H1 (cell line): ENCODE data around the gene MAP7. TPM values are rescaled to one million over a fixed set of nuclear protein-coding genes. Genes with fewer than 3 reads are reported as not detected.

Experiments
- CTCF ChIA-PET: fragments of 300-600 bp; sonication (Branson Sonifier 250); formaldehyde crosslinking; loops from one replicate; lab custom pipeline; 2021; ENCODE audit not compliant: partially characterized antibody; lab: Charles Lee
- POLR2A ChIA-PET: fragments of 300-600 bp; sonication (Branson Sonifier 250); formaldehyde crosslinking; loops from one replicate; lab custom pipeline; 2021; ENCODE audit warnings: inconsistent platforms; ENCODE audit not compliant: partially characterized antibody; lab: Charles Lee
- DNase-seq, 2 experiments: peaks; one replicate each; pipeline versions ENCODE4 v3.0.0 to v3.0.0-alpha.2; 2010 to 2022; ENCODE audit warnings: low spot score in 2 of 2, low read depth in 1 of 2, mixed read lengths in 1 of 2
- FAIRE-seq: peaks from 2 replicates; lab custom pipeline; 2011; peaks lifted over from hg19 to GRCh38; lab: Jason Lieb, UNC
- H2AFZ ChIP-seq: 2 replicates; pipeline ENCODE4 v1.8.1; 2012; ENCODE audit warnings: low read length, inconsistent platforms
- H2AK5ac ChIP-seq: 2 replicates; pipeline ENCODE4 v1.6.1; 2013; ENCODE audit warnings: low read depth, low read length
- H2BK120ac ChIP-seq: replicated peaks from 2 replicates; pipeline ENCODE3; 2013; ENCODE audit warnings: low read depth, low read length, inconsistent platforms
- H2BK12ac ChIP-seq: 2 replicates; pipeline ENCODE4 v1.6.1; 2013; ENCODE audit warnings: low read depth, low read length
- H2BK15ac ChIP-seq: 2 replicates; pipeline ENCODE4 v1.6.1; 2013; ENCODE audit warnings: low read length
- H2BK20ac ChIP-seq: 2 replicates; pipeline ENCODE4 v1.6.1; 2013; ENCODE audit warnings: low read length
- H2BK5ac ChIP-seq: 2 replicates; pipeline ENCODE4 v1.6.1; 2013; ENCODE audit warnings: low read depth, low read length
- H3K14ac ChIP-seq: 2 replicates; pipeline ENCODE4 v1.6.1; 2013; ENCODE audit warnings: inconsistent platforms; ENCODE audit not compliant: insufficient read length
- H3K18ac ChIP-seq: 2 replicates; pipeline ENCODE4 v1.6.1; 2013; ENCODE audit warnings: low read length; ENCODE audit errors: extremely low read depth
- H3K23ac ChIP-seq: 2 replicates; pipeline ENCODE4 v1.6.1; 2013; ENCODE audit warnings: inconsistent platforms; ENCODE audit not compliant: insufficient read length
- H3K23me2 ChIP-seq: 2 replicates; pipeline ENCODE4 v1.6.1; 2013; ENCODE audit warnings: low read depth, low read length
- H3K27ac ChIP-seq: 2 replicates; pipeline ENCODE4 v1.6.1; 2011; ENCODE audit warnings: low read depth, low read length, inconsistent platforms
- H3K27me3 ChIP-seq, 4 experiments: replicated peaks in 1 of 4; 1 replicate in 1 of 4; 2 replicates in 3 of 4; pipeline versions ENCODE4 v1.6.1 to v1.8.1; 2011 to 2013; ENCODE audit warnings: low read length in 3 of 4, mild to moderate bottlenecking in 3 of 4, inconsistent platforms in 2 of 4, mixed read lengths in 2 of 4, moderate library complexity in 1 of 4; ENCODE audit not compliant: control insufficient read depth in 3 of 4, insufficient read depth in 3 of 4; ENCODE audit errors: extremely low read depth in 1 of 4
- H3K36me3 ChIP-seq, 4 experiments: 2 replicates each; pipeline versions ENCODE4 v1.6.1 to v1.8.1; 2011 to 2013; ENCODE audit warnings: mild to moderate bottlenecking in 4 of 4, low read length in 3 of 4, moderate library complexity in 2 of 4, control low read depth in 1 of 4, inconsistent platforms in 1 of 4; ENCODE audit not compliant: insufficient read depth in 4 of 4, control insufficient read depth in 2 of 4
- H3K4ac ChIP-seq: replicated peaks from 2 replicates; pipeline ENCODE3; 2013; ENCODE audit warnings: low read length, low read depth, mixed read lengths, inconsistent platforms; ENCODE audit not compliant: insufficient read length
- H3K4me1 ChIP-seq, 4 experiments: replicated peaks in 1 of 4; 1 replicate in 1 of 4; 2 replicates in 3 of 4; pipeline versions ENCODE4 v1.6.1 to v1.8.1; 2011 to 2013; ENCODE audit warnings: low read length in 3 of 4, inconsistent platforms in 2 of 4, mixed read lengths in 1 of 4; ENCODE audit not compliant: insufficient read depth in 4 of 4, control insufficient read depth in 3 of 4
- H3K4me2 ChIP-seq, 2 experiments: 2 replicates each; pipeline versions ENCODE4 v1.6.1 to v1.8.1; 2011 to 2013; ENCODE audit warnings: low read depth in 2 of 2, low read length in 2 of 2, control low read depth in 1 of 2, inconsistent platforms in 1 of 2, mild to moderate bottlenecking in 1 of 2; ENCODE audit not compliant: insufficient read depth in 1 of 2
- H3K4me3 ChIP-seq, 4 experiments: fragments of 200-600, 300-600 bp in 1 of 4; sonication (generic), shearing (Covaris generic), sonication (Bioruptor Twin) in 1 of 4; 2 replicates each; pipeline versions ENCODE4 v1.5.1 to v1.8.1; 2011 to 2016; ENCODE audit warnings: low read length in 4 of 4, low read depth in 3 of 4, control low read depth in 2 of 4, inconsistent platforms in 2 of 4, mild to moderate bottlenecking in 2 of 4, mixed read lengths in 1 of 4, moderate library complexity in 1 of 4; ENCODE audit not compliant: insufficient read depth in 2 of 4; ENCODE audit errors: extremely low read depth in 1 of 4
- H3K56ac ChIP-seq: replicated peaks from 2 replicates; pipeline ENCODE3; 2013; ENCODE audit warnings: low read depth, mild to moderate bottlenecking, mixed read lengths, low read length, inconsistent platforms; ENCODE audit not compliant: insufficient read length
- H3K79me1 ChIP-seq: 2 replicates; pipeline ENCODE4 v1.6.1; 2013; ENCODE audit warnings: low read depth, low read length, control low read depth
- H3K79me2 ChIP-seq, 2 experiments: 2 replicates each; pipeline versions ENCODE4 v1.6.1 to v1.8.1; 2012 to 2013; ENCODE audit warnings: low read length in 2 of 2, mild to moderate bottlenecking in 2 of 2, inconsistent platforms in 1 of 2; ENCODE audit not compliant: insufficient read depth in 2 of 2, control insufficient read depth in 1 of 2
- H3K9ac ChIP-seq, 4 experiments: replicated peaks in 1 of 4; 1 replicate in 1 of 4; 2 replicates in 3 of 4; pipeline versions ENCODE4 v1.6.1 to v1.8.1; 2011 to 2013; ENCODE audit warnings: low read depth in 3 of 4, low read length in 3 of 4, control low read depth in 2 of 4, mild to moderate bottlenecking in 2 of 4, moderate library complexity in 2 of 4, inconsistent platforms in 1 of 4; ENCODE audit errors: extremely low read depth in 1 of 4
- H3K9me3 ChIP-seq, 2 experiments: 2 replicates each; pipeline versions ENCODE4 v1.6.1 to v1.8.1; 2012 to 2013; ENCODE audit warnings: mild to moderate bottlenecking in 2 of 2, moderate library complexity in 2 of 2, control low read depth in 1 of 2, inconsistent platforms in 1 of 2, low read depth in 1 of 2, low read length in 1 of 2, mixed read lengths in 1 of 2; ENCODE audit not compliant: insufficient read depth in 2 of 2
- H4K20me1 ChIP-seq, 2 experiments: replicated peaks in 1 of 2; 2 replicates each; pipeline versions ENCODE3 to v1.8.1; 2011 to 2013; ENCODE audit warnings: inconsistent platforms in 2 of 2, low read length in 2 of 2, mild to moderate bottlenecking in 1 of 2; ENCODE audit not compliant: insufficient read depth in 2 of 2, control insufficient read depth in 1 of 2
- H4K5ac ChIP-seq: 2 replicates; pipeline ENCODE4 v1.6.1; 2013; ENCODE audit warnings: low read length, low read depth, mixed read lengths, inconsistent platforms; ENCODE audit not compliant: insufficient read length
- H4K8ac ChIP-seq: 2 replicates; pipeline ENCODE4 v1.8.0; 2013; ENCODE audit warnings: mild to moderate bottlenecking, moderate library complexity, low read length, inconsistent platforms; ENCODE audit not compliant: insufficient read depth; ENCODE audit errors: extremely low read depth
- H4K91ac ChIP-seq: replicated peaks from 2 replicates; pipeline ENCODE3; 2013; ENCODE audit warnings: low read length, mixed read lengths, inconsistent platforms; ENCODE audit not compliant: insufficient read length
- ASH2L ChIP-seq: fragments of 200-600, 300-600 bp; sonication (generic); IDR thresholded peaks from one replicate; pipeline ENCODE4 v1.7.1; 2017; ENCODE audit warnings: low read length
- BCL11A ChIP-seq, 2 experiments: IDR thresholded peaks; one replicate each; pipeline ENCODE4 v1.6.1; 2011; ENCODE audit warnings: low read depth in 2 of 2, low read length in 2 of 2, mild to moderate bottlenecking in 2 of 2
- BRCA1 ChIP-seq: IDR thresholded peaks from 2 replicates; pipeline ENCODE4 v1.6.1; 2012; ENCODE audit warnings: low read depth, low read length, improper control_type of control experiment
- EGR1 ChIP-seq: IDR thresholded peaks from 2 replicates; pipeline ENCODE4 v1.6.1; 2011; ENCODE audit warnings: low read depth, low read length, borderline replicate concordance
- EP300 ChIP-seq, 2 experiments: IDR thresholded peaks; 1 replicate in 1 of 2; 2 replicates in 1 of 2; pipeline ENCODE4 v1.6.1; 2011 to 2012; ENCODE audit warnings: low read depth in 2 of 2, low read length in 2 of 2, mild to moderate bottlenecking in 2 of 2, borderline replicate concordance in 1 of 2, inconsistent platforms in 1 of 2, moderate library complexity in 1 of 2
- JUND ChIP-seq: IDR thresholded peaks from 2 replicates; pipeline ENCODE4 v1.6.1; 2011; ENCODE audit warnings: mild to moderate bottlenecking, improper control_type of control experiment, low read length
- MAFK ChIP-seq: IDR thresholded peaks from 2 replicates; pipeline ENCODE4 v1.6.1; 2012; ENCODE audit warnings: low read depth, mild to moderate bottlenecking, improper control_type of control experiment, low read length
- NANOG ChIP-seq: IDR thresholded peaks from 2 replicates; pipeline ENCODE4 v1.6.1; 2011; ENCODE audit warnings: low read length, low read depth, mild to moderate bottlenecking, inconsistent platforms; ENCODE audit not compliant: insufficient read depth, poor library complexity, severe bottlenecking
- RBBP5 ChIP-seq: IDR thresholded peaks from 2 replicates; pipeline ENCODE4 v1.7.1; 2012; ENCODE audit warnings: low read depth, mild to moderate bottlenecking, inconsistent platforms, low read length, moderate library complexity, borderline replicate concordance
- SAP30 ChIP-seq: fragments of 300-600 bp; sonication (generic); IDR thresholded peaks from 2 replicates; pipeline ENCODE4 v1.7.1; 2012; ENCODE audit warnings: low read length, moderate library complexity, mild to moderate bottlenecking, inconsistent platforms; ENCODE audit not compliant: insufficient read depth, insufficient replicate concordance
- SIN3A ChIP-seq, 2 experiments: IDR thresholded peaks in 1 of 2; conservative IDR thresholded peaks in 1 of 2; 2 replicates each; pipeline ENCODE4 v1.6.1; 2011 to 2012; ENCODE audit warnings: low read length in 2 of 2, improper control_type of control experiment in 1 of 2, low read depth in 1 of 2, mild to moderate bottlenecking in 1 of 2
- SP1 ChIP-seq: IDR thresholded peaks from 2 replicates; pipeline ENCODE4 v1.6.1; 2011; ENCODE audit warnings: low read depth, low read length
- TBP ChIP-seq: IDR thresholded peaks from 2 replicates; pipeline ENCODE4 v1.6.1; 2011; ENCODE audit warnings: low read depth, low read length, improper control_type of control experiment
- WGBS, 2 experiments: shearing (Covaris generic) in 1 of 2; methylation state at CpG; one replicate each; pipeline versions ENCODE4 v1.1.6 to v1.1.7; 2013 to 2015; ENCODE audit warnings: low lambda C conversion rate in 2 of 2, mixed read lengths in 2 of 2, inconsistent platforms in 1 of 2, low coverage in 1 of 2, missing lambda C conversion rate in 1 of 2; ENCODE audit not compliant: insufficient replicate concordance in 2 of 2, insufficient coverage in 1 of 2, insufficient read length in 1 of 2; ENCODE audit errors: extremely low coverage in 1 of 2, missing lambda C conversion rate in 1 of 2; 5-methylcytosine and 5-hydroxymethylcytosine counted together
- polyA plus RNA-seq, 7 experiments: library from polyadenylated mRNA; depleted of rRNA in 3 of 7; stranded (reverse) in 5 of 7; unstranded in 2 of 7; fragments of >200 nt in 5 of 7; fragments of 200-250 nt in 2 of 7; gene quantifications; 1 replicate in 5 of 7; 2 replicates in 1 of 7; 4 replicates in 1 of 7; pipeline versions ENCODE4 v1.2.1 to v1.2.3, GENCODE V29; 2011 to 2013; ENCODE audit warnings: missing spikeins in 2 of 7, mixed read lengths in 2 of 7
- total RNA-seq: library from RNA; stranded (reverse); fragmentation: NEBNext Ultra II Directional; extraction: Animal tissue kit (Norgen Biotek cat#: 25700); gene quantifications from 2 replicates; pipeline ENCODE4 v1.2.1, GENCODE V29; 2021

The MAP7 gene
- total and polyA plus RNA-seq, 2 of the 8 experiments (the other 6 are each of a cell fraction or from before 2014, with no cell fraction given): 13.5 to 66.9 TPM

GRCh38 chr6:136335736-136336363 lies 214.4 kb downstream of the MAP7 start:
- no peak overlapping the region for H3K18ac ChIP-seq
- H3K56ac ChIP-seq: no peak overlapping the region
- no peak overlapping the region for H2BK5ac ChIP-seq
- H3K23ac ChIP-seq: no peak overlapping the region
- no peak overlapping the region for H2BK12ac ChIP-seq
- no peaks in the 10 kb centered on the region; a peak in 1 of 7 replicates for H3K4me1 ChIP-seq
- no peak overlapping the region for H3K14ac ChIP-seq
- peak overlapping the region; percentile 19; the same call in 1 of the 2 replicates for H2AK5ac ChIP-seq
- CTCF ChIA-PET: interaction anchor here (0.6 to 2.8 kb wide), 11 partner anchors 8 to 225 kb away, joined by 3 to 9 read pairs (median 3); no protein-coding TSS in a partner anchor
- no peak for DNase-seq
- no peak overlapping the region for H3K4me3 ChIP-seq
- H3K79me2 ChIP-seq: no peaks in the 10 kb centered on the region
- no peak for FAIRE-seq
- H4K20me1 ChIP-seq: no peaks in the 10 kb centered on the region
- no peak overlapping the region for H3K9ac ChIP-seq
- H2BK15ac ChIP-seq: no peak overlapping the region
- no peak overlapping the region for H2AFZ ChIP-seq
- H3K36me3 ChIP-seq: no peaks in the 10 kb centered on the region
- POLR2A ChIA-PET: interaction anchor here (1.0 to 2.6 kb wide), 4 partner anchors 9 to 48 kb away, joined by 3 to 10 read pairs (median 4); partner anchors contain the start of gene BCLAF1
- no peak overlapping the region for H4K5ac ChIP-seq
- no peaks in the 10 kb centered on the region for H3K23me2 ChIP-seq
- H3K4me2 ChIP-seq: no peak overlapping the region
- no peak overlapping the region for H4K91ac ChIP-seq
- no peaks in the 10 kb centered on the region for H3K9me3 ChIP-seq
- no peak overlapping the region for H3K27ac ChIP-seq
- H2BK120ac ChIP-seq: no peak overlapping the region
- WGBS, 2 experiments: 89% methylated on average over 12 of the region's 12 CpGs; no CpG with 5 or more reads in 1 of the 2 experiments
- no peak overlapping the region for H4K8ac ChIP-seq
- no peak overlapping the region for H3K4ac ChIP-seq
- H3K79me1 ChIP-seq: no peaks in the 10 kb centered on the region
- H2BK20ac ChIP-seq: no peak overlapping the region
- no peaks in the 10 kb centered on the region; a peak in 1 of 7 replicates for H3K27me3 ChIP-seq
- no peak for TF ChIP-seq BRCA1
- TF ChIP-seq JUND: no peak
- TF ChIP-seq NANOG: no peak
- no peak for TF ChIP-seq EGR1
- TF ChIP-seq BCL11A (IDR thresholded peaks at IDR 0.05; ENCODE audit: low read depth in 2 of 2, low read length in 2 of 2): no peak
- no peak for TF ChIP-seq RBBP5
- no peak for TF ChIP-seq EP300 (IDR thresholded peaks at IDR 0.05; ENCODE audit: borderline replicate concordance in 1 of 2, low read depth in 2 of 2, low read length in 2 of 2)
- no peak for TF ChIP-seq MAFK
- no peak for TF ChIP-seq SIN3A (conservative IDR thresholded peaks at IDR 0.05 in 1 of 2, IDR thresholded peaks at IDR 0.05 in 1 of 2; ENCODE audit: low read depth in 1 of 2, low read length in 2 of 2)
- no peak for TF ChIP-seq SP1
- TF ChIP-seq SAP30: no peak
- TF ChIP-seq ASH2L: no peak
- no peak for TF ChIP-seq TBP
